Fibroblast of the aortic adventitia (primary cell): ENCODE measurements around the gene TEX12. TPM values are rescaled to one million over a fixed set of nuclear protein-coding genes. Genes with fewer than 3 reads are reported as not detected.
"Not testable (repeated sequence)": the region's sequence is repeated elsewhere in the genome, so short reads cannot be mapped to it uniquely, and the experiment has no call there.

Source experiments
- DNase-seq: peaks from one replicate; pipeline ENCODE4 v3.0.0-alpha.2; 2010; ENCODE audit warnings: low read depth
- H3K4me3 ChIP-seq: 2 replicates; pipeline ENCODE4 v1.5.1; 2011; ENCODE audit warnings: low read depth, mild to moderate bottlenecking, control low read depth, low read length, moderate library complexity
- total RNA-seq: library from RNA; depleted of rRNA; stranded (reverse); fragments of >200 nt; gene quantifications from 2 replicates; pipeline ENCODE4 v1.2.3, GENCODE V29; 2012; ENCODE audit warnings: low replicate concordance
- TF ChIP-seq, protein P1 (sequence below): IDR thresholded peaks from 2 replicates; pipeline ENCODE4 v1.5.1; 2011; ENCODE audit warnings: mild to moderate bottlenecking, low read length, control low read depth, inconsistent platforms; ENCODE audit not compliant: insufficient read depth

TEX12 gene
- total RNA-seq, 1 donor = 0.36 TPM

DNA sequence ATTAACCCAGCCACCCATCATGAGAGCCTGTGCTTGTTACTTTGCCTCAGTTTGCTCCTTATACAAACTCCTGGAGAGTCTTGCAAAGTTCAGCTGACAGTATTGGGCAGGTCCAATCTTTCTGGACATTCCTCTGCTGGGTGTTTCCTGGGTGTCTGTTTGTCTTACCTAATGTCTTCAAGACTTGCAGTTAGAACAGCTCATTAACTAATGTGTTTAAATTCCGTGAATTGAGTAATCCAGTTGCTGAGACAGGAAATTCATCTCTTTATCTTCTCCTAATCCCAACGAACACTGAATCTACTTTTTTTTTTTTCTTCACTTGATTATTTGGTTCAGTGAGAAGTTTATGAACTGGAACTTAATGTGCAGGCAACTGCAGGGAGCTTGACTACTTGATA is 28.8 kb downstream of the TEX12 start:
- TF ChIP-seq, protein P1, sequence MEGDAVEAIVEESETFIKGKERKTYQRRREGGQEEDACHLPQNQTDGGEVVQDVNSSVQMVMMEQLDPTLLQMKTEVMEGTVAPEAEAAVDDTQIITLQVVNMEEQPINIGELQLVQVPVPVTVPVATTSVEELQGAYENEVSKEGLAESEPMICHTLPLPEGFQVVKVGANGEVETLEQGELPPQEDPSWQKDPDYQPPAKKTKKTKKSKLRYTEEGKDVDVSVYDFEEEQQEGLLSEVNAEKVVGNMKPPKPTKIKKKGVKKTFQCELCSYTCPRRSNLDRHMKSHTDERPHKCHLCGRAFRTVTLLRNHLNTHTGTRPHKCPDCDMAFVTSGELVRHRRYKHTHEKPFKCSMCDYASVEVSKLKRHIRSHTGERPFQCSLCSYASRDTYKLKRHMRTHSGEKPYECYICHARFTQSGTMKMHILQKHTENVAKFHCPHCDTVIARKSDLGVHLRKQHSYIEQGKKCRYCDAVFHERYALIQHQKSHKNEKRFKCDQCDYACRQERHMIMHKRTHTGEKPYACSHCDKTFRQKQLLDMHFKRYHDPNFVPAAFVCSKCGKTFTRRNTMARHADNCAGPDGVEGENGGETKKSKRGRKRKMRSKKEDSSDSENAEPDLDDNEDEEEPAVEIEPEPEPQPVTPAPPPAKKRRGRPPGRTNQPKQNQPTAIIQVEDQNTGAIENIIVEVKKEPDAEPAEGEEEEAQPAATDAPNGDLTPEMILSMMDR = no peak
- no peak overlapping the region for H3K4me3 ChIP-seq
- no peak for DNase-seq

DNA sequence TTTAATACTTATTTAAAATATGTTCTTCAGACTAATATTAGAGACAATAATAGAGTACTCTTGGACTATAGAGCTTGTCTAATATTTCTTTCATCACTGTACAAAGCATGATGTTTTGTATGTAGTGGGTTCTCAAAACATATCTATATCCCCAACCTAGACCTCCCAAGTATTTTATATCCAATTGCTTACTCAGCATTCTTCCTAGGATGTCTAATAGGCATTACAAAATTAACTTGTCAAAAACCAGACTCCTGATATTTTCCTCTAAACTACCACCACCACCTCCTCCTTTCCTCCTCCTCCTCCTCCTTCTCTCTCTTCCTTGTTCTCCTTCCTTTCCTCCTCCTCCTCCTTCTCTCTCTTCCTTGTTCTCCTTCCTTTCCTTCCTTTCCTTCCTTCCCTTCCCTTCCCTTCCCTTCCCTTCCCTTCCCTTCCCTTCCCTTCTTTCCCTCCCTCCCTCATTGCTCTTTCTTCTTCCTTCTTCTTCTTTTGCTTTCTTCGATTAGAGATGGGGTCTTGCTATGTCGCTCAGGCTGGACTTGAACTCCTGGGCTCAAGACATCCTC is 29.4 kb downstream of the TEX12 start:
- DNase-seq = no peak
- H3K4me3 ChIP-seq = no peak overlapping the region
- TF ChIP-seq, protein P1 = no peak

DNA sequence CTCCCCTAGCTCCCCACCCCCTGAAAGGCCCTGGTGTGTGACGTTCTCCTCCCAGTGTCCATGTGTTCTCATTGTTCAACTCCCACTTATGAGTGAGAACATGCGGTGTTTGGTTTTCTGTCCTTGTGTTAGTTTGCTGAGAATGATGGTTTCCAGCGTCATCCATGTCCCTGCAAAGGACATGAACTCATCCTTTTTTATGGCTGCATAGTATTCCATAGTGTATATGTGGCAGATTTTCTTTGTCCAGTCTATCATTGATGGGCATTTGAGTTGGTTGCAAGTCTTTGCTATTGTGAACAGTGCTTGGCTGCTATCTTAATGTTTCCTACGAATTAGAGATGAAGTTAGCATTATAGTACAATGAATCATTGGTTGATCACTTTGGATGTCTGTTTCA is 31.9 kb downstream of the TEX12 start:
- H3K4me3 ChIP-seq, DNase-seq: not testable (repeated sequence)

DNA sequence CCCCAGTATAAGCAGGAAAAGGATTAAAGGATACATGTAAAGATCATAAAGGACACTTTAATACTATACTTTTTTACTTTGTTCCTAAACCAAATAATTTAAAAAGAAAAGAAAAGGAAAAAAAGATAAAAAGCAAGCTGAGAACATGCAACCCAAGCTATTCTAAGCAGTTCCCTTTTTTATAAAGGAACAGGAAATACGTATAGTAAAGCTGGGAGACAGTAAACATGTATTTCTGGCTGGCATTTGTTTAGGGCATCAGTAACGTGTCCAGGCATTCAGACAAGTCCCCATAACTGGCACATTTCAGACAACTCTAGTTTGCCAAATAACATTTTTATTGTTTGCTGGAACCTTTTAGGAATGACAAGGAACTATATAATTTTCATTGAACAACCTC is 33.1 kb downstream of the TEX12 start:
- TF ChIP-seq, protein P1 = no peak
- no peak for DNase-seq

DNA sequence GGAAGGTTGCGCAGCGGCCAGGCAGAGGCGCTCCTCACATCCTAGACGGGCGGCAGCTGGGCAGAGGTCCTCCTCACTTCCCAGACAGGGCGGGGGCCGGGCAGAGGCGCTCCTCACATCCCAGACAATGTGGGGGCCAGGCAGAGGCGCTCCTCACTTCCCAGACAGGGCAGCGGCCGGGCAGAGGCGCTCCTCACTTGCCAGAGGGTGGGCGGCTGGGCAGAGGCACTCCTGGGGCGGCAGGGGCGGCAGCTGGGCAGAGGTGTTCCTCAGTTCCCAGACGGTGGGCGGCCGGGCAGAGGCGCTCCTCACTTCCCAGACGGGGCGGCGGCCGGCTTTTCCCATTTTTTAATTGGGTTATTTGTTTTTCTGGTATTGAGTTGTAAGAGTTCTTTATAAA is 38.9 kb downstream of the TEX12 start:
- no peak overlapping the region for H3K4me3 ChIP-seq
- DNase-seq = no peak
- TF ChIP-seq, protein P1 = no peak

More for the DNA sequence above, 33.1 kb downstream of the TEX12 start:
- no peak overlapping the region for H3K4me3 ChIP-seq

DNA sequence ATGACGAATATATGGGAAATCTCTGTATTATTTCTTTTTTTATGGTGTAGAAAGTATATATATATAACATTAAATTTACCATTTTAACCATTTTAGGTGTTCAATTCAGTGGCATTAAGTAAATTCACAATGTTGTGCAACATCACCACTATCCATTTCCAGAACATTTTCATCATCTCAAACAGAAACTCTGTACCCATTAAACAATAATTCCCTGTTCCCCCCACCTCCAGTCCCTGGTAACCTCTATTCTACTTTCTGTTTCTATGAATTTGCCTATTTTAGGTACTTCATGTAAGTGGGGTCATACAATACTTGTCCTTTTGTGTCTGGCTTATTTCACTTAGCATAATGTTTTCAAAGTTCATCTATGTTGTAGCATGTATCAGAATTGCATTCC is 43.7 kb downstream of the TEX12 start:
- DNase-seq = no peak
- TF ChIP-seq, protein P1 = no peak
- H3K4me3 ChIP-seq = no peak overlapping the region

DNA sequence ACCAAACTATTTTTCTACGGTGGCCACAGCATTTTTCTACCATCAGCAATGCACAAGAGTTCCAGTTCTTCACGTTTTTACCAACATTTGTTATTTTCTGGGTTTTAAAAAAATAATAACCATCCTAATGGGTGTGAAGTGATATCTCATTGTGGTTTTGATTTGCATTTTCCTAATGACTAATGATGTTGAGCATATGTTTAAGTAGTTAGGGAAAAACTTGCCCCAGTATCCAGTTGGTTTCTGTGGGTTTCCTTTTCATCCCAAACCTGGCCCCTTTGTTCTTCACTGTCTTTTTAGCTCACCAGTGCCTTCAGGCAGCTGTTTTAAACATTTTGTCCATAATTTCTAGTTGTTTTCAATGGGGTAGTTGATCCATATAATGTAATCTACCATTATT is 44.4 kb downstream of the TEX12 start:
- no peak overlapping the region for H3K4me3 ChIP-seq
- no peak for DNase-seq
- TF ChIP-seq, protein P1 = no peak
